OCI-M1 (cell line): ENCODE data around the gene ANKRD36.
"Not testable (repeated sequence)": the region's sequence is repeated elsewhere in the genome, so short reads cannot be mapped to it uniquely, and the experiment has no call there.

Experiments
- DNase-seq: peaks from one replicate; lab custom pipeline; 2025; lab: John Stamatoyannopoulos, UW

The ANKRD36 gene

GRCh38 chr2:97293687-97294086 is 180.7 kb downstream of the ANKRD36 start:
- not testable (repeated sequence) for DNase-seq
